Heart right ventricle (tissue), 16 donors: ENCODE data around the gene RAB37. TPM values are rescaled to one million over a fixed set of nuclear protein-coding genes. Genes with fewer than 3 reads are reported as not detected.

Source experiments
- ATAC-seq, 8 donors: fragments of 200-7000 bp; cut with Tn5 transposase; one replicate each; pipeline ENCODE4 v1.9.1; 2020; ENCODE audit warnings: mild to moderate bottlenecking in 8 of 8, moderate library complexity in 8 of 8, moderate number of reproducible peaks in 1 of 8
- DNase-seq, 2 donors: peaks; one replicate each; pipeline ENCODE4 v3.0.0-alpha.2; 2020
- H3K27ac ChIP-seq, 10 donors: fragments of 200-600 bp; sonication (generic) in 2 of 10; one replicate each; pipeline versions ENCODE4 v1.5.0 to v1.8.0; 2020 to 2022; ENCODE audit warnings: mild to moderate bottlenecking in 3 of 10
- H3K27me3 ChIP-seq, 7 donors: fragments of 200-600 bp; one replicate each; pipeline ENCODE4 v1.8.0; 2021 to 2022; ENCODE audit warnings: mild to moderate bottlenecking in 2 of 7
- H3K36me3 ChIP-seq, 9 donors: fragments of 200-600 bp; sonication (generic) in 1 of 9; one replicate each; pipeline versions ENCODE4 v1.5.0 to v1.8.0; 2020 to 2022; ENCODE audit warnings: mild to moderate bottlenecking in 2 of 9
- H3K4me1 ChIP-seq, 9 donors: fragments of 200-600 bp; sonication (generic) in 1 of 9; one replicate each; pipeline versions ENCODE4 v1.5.0 to v1.8.0; 2020 to 2022; ENCODE audit warnings: mild to moderate bottlenecking in 4 of 9
- H3K4me3 ChIP-seq, 10 donors: fragments of 200-600 bp; sonication (generic) in 2 of 10; one replicate each; pipeline versions ENCODE4 v1.5.0 to v1.8.0; 2020 to 2022; ENCODE audit warnings: mild to moderate bottlenecking in 7 of 10, moderate library complexity in 2 of 10
- H3K9me3 ChIP-seq, 11 donors: fragments of 200-600 bp in 10 of 11; sonication (generic) in 2 of 11; one replicate each; pipeline versions ENCODE4 v1.5.0 to v1.8.0; 2013 to 2022; ENCODE audit warnings: mild to moderate bottlenecking in 2 of 11, control low read depth in 1 of 11, moderate library complexity in 1 of 11
- CTCF ChIP-seq, 9 donors: fragments of 200-600 bp; sonication (generic) in 2 of 9; IDR thresholded peaks; one replicate each; pipeline versions ENCODE4 v1.5.0 to v1.8.0; 2021 to 2022; ENCODE audit warnings: antibody characterized with exemption in 9 of 9, mild to moderate bottlenecking in 5 of 9, moderate library complexity in 1 of 9
- WGBS, 2 donors: extraction: QIAGEN DNeasy Blood & Tissue Kit; methylation state at CpG; one replicate each; pipeline ENCODE4 v1.1.7; 2013; ENCODE audit warnings: inconsistent platforms in 1 of 2; 5-methylcytosine and 5-hydroxymethylcytosine counted together
- intact Hi-C, 10 donors: fragments of 100-400 bp; cut with DNase I; formaldehyde crosslinking; loops; one replicate each; pipeline versions ENCODE4 v1.11.1 to v1.14.2; 2022
- polyA plus RNA-seq, 2 donors: library from polyadenylated mRNA; stranded (reverse); fragments of 200-250 nt; gene quantifications; one replicate each; pipeline ENCODE4 v1.2.3, GENCODE V29; 2013
- total RNA-seq, 10 donors: library from RNA; stranded (reverse); fragmentation: NEBNext Ultra II Directional in 3 of 10; extraction: Animal tissue kit (Norgen Biotek cat#: 25700) in 3 of 10; gene quantifications; one replicate each; pipeline versions ENCODE4 v1.2.1 to v1.2.4, GENCODE V29; 2021 to 2023
- donor health status: Arrhythmogenic right ventricular cardiomyopathy.
- donor health status: ischemic (EF 13 %, LVEDD 7.1; RV severe dilation, severe dysfunction).
- donor health status: healthy with polysubstance abuse.
- donor health status: DM: no; HTN: yes; CAD: no.
- donor health status: DM: no; HTN: no; CAD: no.
- donor health status: ischemic (EF 25% LVEDD 6.9; RV normal size, moderate dysfunction).
- donor health status: ischemic (EF 25% LVEDD 5.7; RV mildly dilated, moderate dysfunction).
- donor health status: healthy.
- donor health status: DM: yes; HTN: yes; CAD: no.
- donor health status: Ischemic cardiomyopathy.
- donor health status: ischemic (EF 35%, LVEDD 5.7; RV mildly dilated, moderate dysfunction).
- donor health status: nonischemic (EF 11% LVEDD 7.7; RV severe dilation, severe dysfunction).
- donor health status: DM: yes; HTN: yes; CAD: no.
- donor health status: PGD.
- donor health status: ischemic (EF 29% LVEDD 5.4; RV normal size, mild dysfunction).
- donor health status: nonischemic (EF 23%, LVEDD 6.1; RV moderate dilation, normal function).

Gene RAB37
- total and polyA plus RNA-seq, 12 donors, result 0.93 to 2.8 (median 1.6) TPM

DNA sequence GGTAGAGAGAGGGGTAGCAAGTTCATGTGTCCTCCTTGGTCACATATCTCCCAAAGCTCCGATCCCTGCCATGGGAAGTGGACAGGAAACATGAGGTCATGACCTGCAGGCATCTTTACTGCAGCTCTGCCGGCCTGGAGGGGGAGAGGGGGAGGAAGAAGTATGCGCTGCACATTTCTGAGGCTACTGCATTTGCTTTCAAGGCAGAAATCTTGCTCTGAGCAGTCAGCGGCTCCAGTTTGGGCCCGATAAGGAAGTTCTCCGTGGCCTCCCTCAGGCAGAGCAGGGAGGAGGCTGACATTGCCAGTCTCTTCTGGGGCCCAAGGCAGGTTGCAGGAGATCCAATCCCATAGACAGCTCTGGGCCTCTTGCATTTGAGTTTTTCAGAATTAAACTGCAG is 9.9 kb downstream of the RAB37 start:
- H3K9me3 ChIP-seq, result no peaks in the 10 kb centered on the region
- H3K27me3 ChIP-seq, result peaks cover 0 to under 1% (median 0%) of the 10 kb centered on the region in 7 donors
- peak overlapping the region in 6 of 10 donors; percentile 13 to 92 (median 84) for H3K27ac ChIP-seq
- ATAC-seq, result no peak
- peaks cover 7 to 88% (median 54%) of the 10 kb centered on the region in 9 donors for H3K4me1 ChIP-seq
- intact Hi-C loops, result loop anchor here in 4 of 10 donors (5.0 to 10.0 kb wide), 4 partner anchors 35 to 542 kb away; partner anchors contain the start of gene RPL38 (in 1 of the 4)
- WGBS, 2 donors, result 34 to 46% methylated on average over 6 of the region's 6 CpGs
- H3K4me3 ChIP-seq, result no peak overlapping the region
- H3K36me3 ChIP-seq, result no peaks in the 10 kb centered on the region
- no peak for TF ChIP-seq CTCF (IDR thresholded peaks at IDR 0.05)
- no peak for DNase-seq

DNA sequence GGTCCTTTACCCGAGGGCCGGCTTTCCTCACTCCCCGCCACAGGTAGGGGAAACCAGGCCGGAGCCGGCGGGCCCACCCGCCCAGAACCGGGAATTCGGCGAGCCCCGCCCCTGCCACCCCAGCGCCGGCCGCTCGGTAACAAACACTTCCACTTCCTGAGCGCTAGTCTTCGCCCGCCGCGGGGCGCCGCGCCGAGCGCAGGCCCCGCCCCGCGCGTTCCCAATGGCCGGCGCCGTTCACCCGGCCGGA is 11.1 kb downstream of the RAB37 start:
- Histone ChIP-seq H3K9me3 (no peaks in the 10 kb centered on the region), H3K36me3 (peaks cover 0 to 4% (median 0%) of the 10 kb centered on the region in 9 donors), H3K27ac (peak overlapping the region; percentile 37 to 92 (median 82)), H3K4me3 (peak overlapping the region; percentile 36 to 95 (median 88)), H3K27me3 (no peaks in the 10 kb centered on the region), H3K4me1 (peaks cover 7 to 88% (median 49%) of the 10 kb centered on the region in 9 donors)
- DNase-seq (no peak), ATAC-seq (no peak)
- intact Hi-C loops, result loop anchor here in 4 of 10 donors (2.0 to 10.0 kb wide), 5 partner anchors 23 to 543 kb away; partner anchors contain the start of gene RPL38 (in 1 of the 4)
- WGBS, 2 donors, result 0 to 1% methylated on average over 34 of the region's 34 CpGs
- peak in 4 of 9 donors; percentile 5 to 36 (median 24) for TF ChIP-seq CTCF (IDR thresholded peaks at IDR 0.05)

- DNase-seq (peak; percentile 93 to 96), ATAC-seq (peak; percentile 93 to 98 (median 96))
- Histone ChIP-seq H3K36me3 (peaks cover 0 to 4% (median 0%) of the 10 kb centered on the region in 9 donors), H3K27ac (peak within 1 kb of the TSS; percentile 37 to 92 (median 82)), H3K9me3 (no peaks in the 10 kb centered on the region), H3K27me3 (no peaks in the 10 kb centered on the region), H3K4me1 (peaks cover 7 to 85% (median 49%) of the 10 kb centered on the region in 9 donors), H3K4me3 (peak within 1 kb of the TSS; percentile 68 to 95 (median 88))
- WGBS, 2 donors, result 0% methylated on average over 76 to 90 of the region's 90 CpGs
- TF ChIP-seq CTCF (IDR thresholded peaks at IDR 0.05), result peak in 3 of 9 donors; percentile 19 to 37 (median 25)
- intact Hi-C loops, result loop anchor here in 4 of 10 donors (2.0 to 10.0 kb wide), 5 partner anchors 22 to 544 kb away; partner anchors contain the start of gene RPL38 (in 1 of the 4)
Measured at GRCh38 chr17:74748529-74749278, 11.6 kb downstream of the RAB37 start, which contains the start of gene NHERF1. TSS of gene NHERF1 (plus strand) at chr17:74748628. CDS start at chr17:74748847, 219 bp downstream.

GRCh38 chr17:74749279-74750038 is 12.4 kb downstream of the RAB37 start:
- no peak for TF ChIP-seq CTCF (IDR thresholded peaks at IDR 0.05)
- intact Hi-C loops, result loop anchor here in 4 of 10 donors (2.0 to 10.0 kb wide), 5 partner anchors 21 to 545 kb away; partner anchors contain the start of gene RPL38 (in 1 of the 4)
- Histone ChIP-seq H3K27ac (peak overlapping the region in 9 of 10 donors; percentile 70 to 92 (median 84)), H3K36me3 (peaks cover 0 to 4% (median 0%) of the 10 kb centered on the region in 9 donors), H3K4me3 (peak overlapping the region; percentile 68 to 95 (median 88)), H3K9me3 (no peaks in the 10 kb centered on the region), H3K27me3 (no peaks in the 10 kb centered on the region), H3K4me1 (peaks cover 7 to 79% (median 43%) of the 10 kb centered on the region in 9 donors)
- DNase-seq (no peak), ATAC-seq (peak in 5 of 8 donors; percentile 0 to 16 (median 14))
- WGBS, 2 donors, result 10 to 11% methylated on average over 46 of the region's 46 CpGs
